HTR-8/SVneo (cell line): ENCODE results near the gene GPR82.
"Not testable (repeated sequence)": the region's sequence is repeated elsewhere in the genome, so short reads cannot be mapped to it uniquely, and the experiment has no call there.

Experiments used
- DNase-seq: peaks from one replicate; pipeline ENCODE4 v3.0.0; 2011; ENCODE audit warnings: low spot score, mixed read lengths; ENCODE audit not compliant: insufficient read length
- FAIRE-seq: peaks from 2 replicates; lab custom pipeline; 2011; peaks lifted over from hg19 to GRCh38; lab: Jason Lieb, UNC

Gene GPR82

GRCh38 chrX:41716767-41717473 is 7.1 kb upstream of the GPR82 start:
- FAIRE-seq (no peak), DNase-seq (no peak)

DNA sequence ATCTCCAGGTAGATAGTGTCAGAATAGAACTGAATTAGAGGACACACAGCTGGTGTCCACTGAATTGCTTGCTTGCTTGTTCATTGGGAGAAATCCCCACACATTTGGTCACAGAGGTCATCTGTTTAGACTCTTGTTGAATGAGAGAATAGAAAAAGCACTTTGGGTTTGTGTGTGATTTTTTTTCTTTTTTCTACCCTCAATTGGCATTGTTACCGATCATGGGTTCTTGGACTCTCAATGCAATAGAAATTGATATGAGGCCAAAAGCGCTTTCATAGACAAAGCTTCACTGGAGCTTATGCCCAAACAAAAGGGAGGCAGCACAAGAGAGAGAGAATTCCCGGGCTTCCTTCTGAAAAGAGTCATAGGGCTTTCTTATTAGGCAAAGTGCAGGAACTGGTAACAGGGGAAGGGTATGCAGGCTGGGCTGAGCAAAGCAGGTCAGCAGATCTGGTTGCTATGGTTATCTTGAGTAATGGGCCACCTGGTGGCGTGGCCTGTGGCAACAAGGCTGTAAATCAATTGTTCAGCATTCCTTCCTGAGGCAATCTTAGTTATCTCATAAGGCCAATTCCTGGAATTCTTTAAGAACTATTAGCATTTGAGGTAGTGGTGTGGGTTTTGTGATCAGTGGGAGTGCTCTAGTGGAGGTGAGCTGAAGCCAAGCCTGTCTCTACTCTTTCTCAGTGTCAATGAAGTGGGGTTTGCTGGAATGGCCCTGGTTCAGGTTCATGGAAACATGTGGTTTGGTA is 5.3 kb upstream of the GPR82 start:
- FAIRE-seq (peak; percentile 86), DNase-seq (peak; percentile 35)

- not testable (repeated sequence) for DNase-seq, FAIRE-seq
These were observed 4.4 kb upstream of the GPR82 start for GRCh38 chrX:41719610-41720009.

DNA sequence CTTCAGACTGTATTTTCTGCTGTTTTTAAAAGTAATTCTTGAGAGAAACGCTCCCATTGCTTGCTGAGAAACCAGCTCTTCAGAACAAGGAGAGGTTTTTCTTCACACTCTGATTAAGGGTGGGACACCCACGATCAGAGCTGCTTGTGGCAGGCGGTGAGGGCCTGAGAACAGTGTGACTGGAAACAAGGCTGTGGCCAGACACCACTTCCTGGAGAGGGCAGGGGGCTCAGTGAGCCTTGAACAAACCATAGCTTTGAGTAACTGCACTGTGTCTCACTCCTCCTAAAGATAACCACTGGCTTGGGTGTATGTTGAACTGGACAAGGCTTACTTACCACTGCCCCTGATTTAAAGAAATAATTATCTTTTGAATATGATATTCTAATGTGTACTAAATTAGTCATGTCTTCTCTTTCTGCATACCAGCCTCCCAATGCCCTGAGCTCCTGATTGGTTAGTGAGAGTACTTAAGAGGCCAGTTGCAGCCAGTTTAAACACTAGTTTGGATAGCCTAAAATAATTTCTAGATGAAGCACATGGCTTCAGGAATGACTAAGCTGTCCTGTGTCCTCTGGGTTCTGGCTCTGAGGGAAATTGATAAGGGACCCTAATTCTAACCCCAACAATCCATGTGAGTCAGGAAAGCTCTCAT is 3.7 kb upstream of the GPR82 start:
- no peak for FAIRE-seq
- DNase-seq, result no peak

GRCh38 chrX:41721590-41721989 is 2.4 kb upstream of the GPR82 start:
- no peak for FAIRE-seq

DNA sequence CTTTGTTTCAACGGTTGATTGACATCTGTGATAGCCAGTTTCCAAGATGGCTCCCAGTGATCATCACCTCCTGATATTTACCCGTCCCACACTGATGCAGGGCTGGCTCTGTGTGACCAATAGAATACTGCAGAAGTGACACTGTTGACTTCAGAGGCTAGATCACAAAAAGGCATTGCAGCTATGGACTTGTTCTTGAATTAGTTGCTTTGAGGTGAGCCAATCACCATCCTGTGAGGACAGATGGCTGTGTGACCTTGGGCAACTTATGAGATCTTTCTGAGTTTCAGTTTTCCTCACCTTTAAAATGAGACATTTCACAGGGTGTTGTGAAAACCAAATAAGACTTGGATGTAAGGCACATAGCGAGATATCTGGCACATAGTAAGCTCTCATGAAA is 1.8 kb upstream of the GPR82 start:
- no peak for DNase-seq
- no peak for FAIRE-seq

More at GRCh38 chrX:41721590-41721989, 2.4 kb upstream of the GPR82 start:
- no peak for DNase-seq

GRCh38 chrX:41722816-41723618 is 964 bp upstream of the GPR82 start:
- DNase-seq, result no peak

GRCh38 chrX:41728125-41728524 is 4.1 kb downstream of the GPR82 start:
- DNase-seq (no peak), FAIRE-seq (no peak)

More at GRCh38 chrX:41722816-41723618, 964 bp upstream of the GPR82 start:
- no peak for FAIRE-seq

DNA sequence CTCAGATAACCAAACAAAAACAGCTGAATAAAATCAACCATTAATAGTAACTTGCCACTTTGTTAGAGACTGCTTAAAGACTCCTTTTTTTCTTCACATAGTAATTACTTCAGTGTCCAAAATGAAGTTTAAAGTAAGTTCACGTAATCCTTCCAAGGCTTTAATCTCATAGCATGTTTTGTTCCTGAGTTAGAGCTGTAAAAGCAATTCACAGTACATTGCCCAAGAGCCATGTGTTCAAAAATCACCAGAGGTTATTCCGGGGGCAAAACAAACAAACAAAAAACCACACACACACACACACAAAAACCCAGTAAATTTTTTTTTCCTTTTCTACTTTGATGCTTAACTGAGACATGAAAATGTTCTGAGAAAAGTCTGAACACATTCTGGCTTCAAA is 6.1 kb downstream of the GPR82 start:
- DNase-seq (no peak), FAIRE-seq (no peak)

DNA sequence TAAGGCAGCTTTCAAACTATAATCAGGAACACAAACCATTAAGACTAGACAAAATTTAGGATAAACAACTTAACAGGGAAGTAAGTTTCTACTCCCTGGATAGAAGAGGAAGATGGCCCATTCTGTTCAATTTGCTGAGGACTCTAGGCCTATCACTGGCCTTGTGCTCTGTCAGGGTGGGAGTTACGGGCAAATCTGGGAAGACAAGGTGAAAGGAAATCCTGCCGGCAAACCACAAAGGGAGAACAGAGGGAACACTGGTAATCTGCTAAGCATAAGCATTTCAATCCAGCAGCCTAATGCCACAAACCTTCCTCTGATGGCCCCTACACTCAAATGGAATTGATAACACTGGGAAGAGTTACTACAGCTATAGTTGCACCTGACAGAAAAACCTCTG is 8.3 kb downstream of the GPR82 start:
- FAIRE-seq, result no peak

GRCh38 chrX:41733939-41734338 is 10.0 kb downstream of the GPR82 start:
- DNase-seq (no peak), FAIRE-seq (no peak)

More for the DNA sequence above, 8.3 kb downstream of the GPR82 start:
- DNase-seq, result no peak

DNA sequence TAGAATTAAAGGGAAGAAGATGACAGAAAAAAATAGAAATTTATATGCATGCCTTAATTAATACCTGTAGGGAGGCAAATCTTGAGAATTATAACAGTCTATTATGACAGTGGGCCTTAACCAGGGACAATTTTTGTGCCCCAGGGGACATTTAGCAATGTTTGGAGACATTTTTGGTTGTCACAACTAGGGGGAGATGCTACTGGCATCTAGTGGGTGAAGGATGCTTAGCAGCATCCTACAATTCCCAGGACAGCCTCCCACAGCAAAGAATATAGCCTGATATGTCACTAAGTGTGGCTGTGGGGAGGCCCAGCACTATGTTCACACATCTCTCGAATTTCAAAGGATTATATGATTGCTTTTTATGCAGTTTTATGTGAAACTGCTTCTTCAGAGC is 10.5 kb downstream of the GPR82 start:
- FAIRE-seq (peak; percentile 89), DNase-seq (peak; percentile 3)

DNA sequence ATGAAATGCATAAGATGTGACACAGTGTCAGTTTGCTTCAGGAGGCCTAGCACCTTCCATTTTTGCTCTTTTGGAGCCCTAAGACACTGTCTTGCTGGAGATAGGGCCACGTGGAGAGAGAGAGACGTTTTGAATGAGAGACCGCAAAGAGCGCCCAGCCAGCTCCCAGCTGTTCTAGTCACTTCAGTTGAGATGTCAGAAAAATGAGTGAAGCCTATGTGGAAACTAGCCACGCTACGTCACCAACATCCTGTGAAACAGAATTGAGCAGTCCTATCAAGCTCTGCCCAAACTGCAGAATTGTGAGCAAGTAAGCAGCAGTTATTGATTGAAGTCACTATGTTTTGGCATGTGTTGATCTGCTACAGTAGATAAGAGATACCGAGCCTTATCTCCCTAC is 13.1 kb downstream of the GPR82 start:
- DNase-seq (no peak), FAIRE-seq (peak; percentile 64)

- no peak for FAIRE-seq
- DNase-seq, result no peak
These were observed 15.9 kb downstream of the GPR82 start for GRCh38 chrX:41739871-41740270.

DNA sequence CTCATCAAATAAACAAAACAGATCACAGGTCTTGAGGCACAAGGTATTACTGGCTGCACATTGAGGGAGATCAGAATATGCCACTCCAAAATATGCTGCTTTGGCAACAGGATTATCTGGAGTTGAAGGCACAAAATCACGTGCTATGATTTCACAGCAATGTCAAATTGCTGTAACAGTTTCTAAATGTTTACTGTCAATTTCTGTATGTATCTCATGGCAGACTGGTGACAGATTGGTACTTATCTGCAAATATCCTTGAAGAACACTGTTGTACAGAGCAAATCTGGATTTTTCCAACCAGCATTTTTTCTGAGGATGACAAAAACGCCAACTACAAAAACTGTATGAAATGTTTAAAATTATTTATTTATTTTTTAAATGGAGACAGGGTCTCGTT is 26.7 kb downstream of the GPR82 start:
- FAIRE-seq (no peak), DNase-seq (no peak)

- DNase-seq (no peak), FAIRE-seq (no peak)
These were observed 34.4 kb downstream of the GPR82 start for GRCh38 chrX:41758401-41758800.

DNA sequence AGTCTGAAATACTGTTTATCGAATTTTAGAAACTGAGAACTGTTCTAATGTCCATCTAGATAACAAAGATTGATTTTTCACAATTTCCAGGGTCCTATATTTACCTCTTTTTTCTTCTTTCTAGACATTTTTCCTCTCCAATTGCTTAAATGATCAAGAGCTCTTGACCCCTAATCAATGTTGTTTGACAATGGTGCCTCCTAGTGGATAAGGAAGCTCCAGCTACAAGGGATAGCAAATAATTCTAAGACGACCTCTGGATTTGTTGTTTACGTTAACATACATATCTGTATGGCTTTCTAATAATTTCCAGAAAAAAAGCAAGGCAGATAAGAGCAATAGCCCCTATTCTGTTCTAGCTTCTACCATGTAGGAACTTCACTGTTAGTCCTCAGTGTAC is 35.8 kb downstream of the GPR82 start:
- FAIRE-seq (no peak), DNase-seq (peak; percentile 2)

DNA sequence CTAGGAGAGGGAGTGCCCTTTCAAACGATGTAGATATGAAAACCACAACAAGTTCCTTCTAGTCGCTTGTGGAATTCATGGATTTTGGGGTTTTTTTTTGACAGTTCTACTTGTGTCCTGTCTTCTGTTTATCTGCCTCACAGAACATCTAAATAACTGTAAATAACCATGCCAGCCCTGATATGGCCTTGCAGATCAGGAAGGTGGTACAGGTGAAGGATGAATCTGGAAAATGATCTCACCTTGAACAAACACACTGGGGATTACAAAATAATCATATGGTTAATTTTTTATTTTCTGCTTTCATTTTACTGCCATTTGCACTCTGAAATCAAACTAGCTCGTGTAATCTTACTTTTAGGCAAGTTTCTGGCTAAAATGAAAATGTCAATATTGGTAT is 37.2 kb downstream of the GPR82 start:
- DNase-seq (no peak), FAIRE-seq (no peak)

- no peak for DNase-seq
- no peak for FAIRE-seq
These were observed 37.7 kb downstream of the GPR82 start for GRCh38 chrX:41761702-41762101.

DNA sequence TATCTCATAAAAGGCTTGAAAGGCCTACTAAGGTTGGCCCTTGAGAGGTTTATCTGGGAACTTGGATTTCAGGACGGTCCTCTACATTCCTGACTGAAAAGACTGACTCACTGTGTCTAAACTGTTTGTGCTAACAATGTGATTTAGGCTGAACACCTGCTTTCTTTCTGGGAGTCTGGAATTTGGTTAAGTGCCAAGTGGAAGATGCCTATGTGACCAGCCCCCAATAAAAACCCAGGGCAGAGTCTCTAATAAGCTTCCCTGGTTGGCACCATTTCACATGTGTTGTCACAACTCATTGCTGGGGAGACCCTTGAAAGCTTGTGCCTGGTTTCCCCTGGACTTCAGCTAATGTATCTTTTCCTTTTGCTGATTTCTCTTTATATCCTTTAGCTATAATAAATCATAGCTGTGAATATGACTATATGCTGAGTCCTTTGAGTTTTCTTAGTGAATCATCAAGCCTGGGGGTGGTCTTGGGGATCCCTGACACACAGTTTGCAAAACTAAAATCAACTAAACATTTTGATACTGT is 55.1 kb downstream of the GPR82 start:
- FAIRE-seq, result peak; percentile 70
- DNase-seq, result peak; percentile 36
